Glutamatergic neuron (in vitro differentiated cells): ENCODE results near the gene SLC48A1. TPM values are rescaled to one million over a fixed set of nuclear protein-coding genes. Genes with fewer than 3 reads are reported as not detected.
A peak's percentile ranks its signal among the peaks of the same experiment; 100 is the strongest.

Experiments used
- DNase-seq: peaks from one replicate; pipeline ENCODE4 v3.0.0; 2022
- H3K27ac Mint-ChIP-seq: one replicate; pipeline ENCODE4 v1.8.0; 2020; ENCODE audit warnings: mild to moderate bottlenecking, mixed read lengths, inconsistent platforms; ENCODE audit not compliant: unreplicated experiment
- H3K27me3 Mint-ChIP-seq: one replicate; pipeline ENCODE4 v1.8.0; 2020; ENCODE audit warnings: mild to moderate bottlenecking, moderate library complexity, mixed read lengths, inconsistent platforms; ENCODE audit not compliant: unreplicated experiment
- H3K36me3 Mint-ChIP-seq: one replicate; pipeline ENCODE4 v1.8.0; 2020; ENCODE audit warnings: mild to moderate bottlenecking, mixed read lengths, inconsistent platforms; ENCODE audit not compliant: unreplicated experiment
- H3K4me1 Mint-ChIP-seq: one replicate; pipeline ENCODE4 v1.8.0; 2020; ENCODE audit warnings: mild to moderate bottlenecking, low read depth, mixed read lengths, inconsistent platforms; ENCODE audit not compliant: unreplicated experiment
- H3K4me3 Mint-ChIP-seq: one replicate; pipeline ENCODE4 v1.8.0; 2020; ENCODE audit warnings: mild to moderate bottlenecking, mixed read lengths, inconsistent platforms; ENCODE audit not compliant: unreplicated experiment
- H3K9me3 Mint-ChIP-seq: one replicate; pipeline ENCODE4 v1.8.0; 2020; ENCODE audit warnings: mild to moderate bottlenecking, moderate library complexity, mixed read lengths, inconsistent platforms; ENCODE audit not compliant: unreplicated experiment
- total RNA-seq: library from RNA; stranded (reverse); fragmentation: NEBNext Ultra II Directional; extraction: Animal tissue kit (Norgen Biotek cat#: 25700); gene quantifications from one replicate; pipeline ENCODE4 v1.2.1, GENCODE V29; 2021; ENCODE audit not compliant: unreplicated experiment
- TF ChIP-seq, protein P1 (sequence below): fragments of 200-600 bp; sonication (generic); IDR thresholded peaks from one replicate; pipeline ENCODE4 v1.5.0; 2021; ENCODE audit not compliant: partially characterized antibody, unreplicated experiment

The SLC48A1 gene
- total RNA-seq, 1 donor from 2014 or later: 15.7 TPM

DNA sequence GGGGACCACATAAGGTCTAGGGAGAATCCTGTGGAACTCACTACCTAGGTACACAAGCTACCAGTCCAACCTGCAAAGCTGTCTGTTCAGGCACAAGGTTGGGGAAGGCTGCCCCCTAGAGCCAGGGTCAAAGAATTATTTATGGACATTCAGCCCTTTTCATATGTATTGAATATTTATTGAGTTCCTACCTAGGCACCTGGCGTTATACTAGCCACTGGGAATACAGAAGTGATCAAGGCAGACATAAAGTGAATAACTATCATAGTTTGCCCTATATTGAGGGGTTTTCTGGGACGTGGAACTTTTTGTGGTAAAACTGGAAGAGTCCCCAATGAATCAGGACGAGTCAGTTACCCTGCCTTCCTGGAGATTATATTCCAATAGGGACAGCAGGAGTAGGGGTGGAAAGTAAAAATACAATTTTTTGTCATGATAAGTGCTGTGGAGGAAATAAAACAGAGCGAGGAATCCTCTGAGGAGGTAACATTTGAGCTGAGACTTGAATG lies 5.8 kb upstream of the SLC48A1 start:
- peaks cover 7% of the 10 kb centered on the region for H3K9me3 Mint-ChIP-seq
- H3K36me3 Mint-ChIP-seq: no peaks in the 10 kb centered on the region
- H3K4me3 Mint-ChIP-seq: no peak overlapping the region
- H3K4me1 Mint-ChIP-seq: peaks cover 14% of the 10 kb centered on the region
- TF ChIP-seq, protein P1, sequence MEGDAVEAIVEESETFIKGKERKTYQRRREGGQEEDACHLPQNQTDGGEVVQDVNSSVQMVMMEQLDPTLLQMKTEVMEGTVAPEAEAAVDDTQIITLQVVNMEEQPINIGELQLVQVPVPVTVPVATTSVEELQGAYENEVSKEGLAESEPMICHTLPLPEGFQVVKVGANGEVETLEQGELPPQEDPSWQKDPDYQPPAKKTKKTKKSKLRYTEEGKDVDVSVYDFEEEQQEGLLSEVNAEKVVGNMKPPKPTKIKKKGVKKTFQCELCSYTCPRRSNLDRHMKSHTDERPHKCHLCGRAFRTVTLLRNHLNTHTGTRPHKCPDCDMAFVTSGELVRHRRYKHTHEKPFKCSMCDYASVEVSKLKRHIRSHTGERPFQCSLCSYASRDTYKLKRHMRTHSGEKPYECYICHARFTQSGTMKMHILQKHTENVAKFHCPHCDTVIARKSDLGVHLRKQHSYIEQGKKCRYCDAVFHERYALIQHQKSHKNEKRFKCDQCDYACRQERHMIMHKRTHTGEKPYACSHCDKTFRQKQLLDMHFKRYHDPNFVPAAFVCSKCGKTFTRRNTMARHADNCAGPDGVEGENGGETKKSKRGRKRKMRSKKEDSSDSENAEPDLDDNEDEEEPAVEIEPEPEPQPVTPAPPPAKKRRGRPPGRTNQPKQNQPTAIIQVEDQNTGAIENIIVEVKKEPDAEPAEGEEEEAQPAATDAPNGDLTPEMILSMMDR: peak; percentile 49
- H3K27me3 Mint-ChIP-seq: peaks cover 9% of the 10 kb centered on the region
- peak; percentile 60 for DNase-seq
- no peak overlapping the region for H3K27ac Mint-ChIP-seq

DNA sequence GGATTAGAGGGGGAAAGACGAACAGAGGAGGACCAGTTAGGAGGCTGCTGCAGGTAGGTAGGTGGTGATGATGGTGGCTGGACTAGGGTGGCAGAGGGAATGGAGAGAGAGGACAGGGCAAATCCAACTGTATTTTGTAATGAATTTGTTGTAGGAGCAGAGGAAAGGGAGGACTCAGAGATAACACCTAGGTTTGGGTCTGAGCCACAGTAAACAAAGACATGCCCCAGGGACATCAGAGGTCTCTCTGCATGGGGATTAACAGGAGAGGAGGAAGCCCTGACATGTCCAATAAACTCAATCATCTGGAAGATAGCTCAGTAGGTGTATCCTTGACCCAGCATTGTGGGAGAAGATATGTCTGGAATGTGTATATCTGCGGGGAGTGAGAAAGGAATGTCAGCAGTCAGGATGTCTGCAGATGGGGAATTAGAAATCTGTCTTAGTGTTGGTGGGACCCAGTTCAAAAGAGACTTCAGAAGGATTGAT lies 4.7 kb upstream of the SLC48A1 start:
- Mint-ChIP-seq H3K27ac (no peak overlapping the region), H3K27me3 (peaks cover 10% of the 10 kb centered on the region), H3K4me1 (peaks cover 8% of the 10 kb centered on the region), H3K4me3 (no peak overlapping the region), H3K9me3 (peaks cover 9% of the 10 kb centered on the region), H3K36me3 (no peaks in the 10 kb centered on the region)
- TF ChIP-seq, protein P1: no peak
- no peak for DNase-seq

DNA sequence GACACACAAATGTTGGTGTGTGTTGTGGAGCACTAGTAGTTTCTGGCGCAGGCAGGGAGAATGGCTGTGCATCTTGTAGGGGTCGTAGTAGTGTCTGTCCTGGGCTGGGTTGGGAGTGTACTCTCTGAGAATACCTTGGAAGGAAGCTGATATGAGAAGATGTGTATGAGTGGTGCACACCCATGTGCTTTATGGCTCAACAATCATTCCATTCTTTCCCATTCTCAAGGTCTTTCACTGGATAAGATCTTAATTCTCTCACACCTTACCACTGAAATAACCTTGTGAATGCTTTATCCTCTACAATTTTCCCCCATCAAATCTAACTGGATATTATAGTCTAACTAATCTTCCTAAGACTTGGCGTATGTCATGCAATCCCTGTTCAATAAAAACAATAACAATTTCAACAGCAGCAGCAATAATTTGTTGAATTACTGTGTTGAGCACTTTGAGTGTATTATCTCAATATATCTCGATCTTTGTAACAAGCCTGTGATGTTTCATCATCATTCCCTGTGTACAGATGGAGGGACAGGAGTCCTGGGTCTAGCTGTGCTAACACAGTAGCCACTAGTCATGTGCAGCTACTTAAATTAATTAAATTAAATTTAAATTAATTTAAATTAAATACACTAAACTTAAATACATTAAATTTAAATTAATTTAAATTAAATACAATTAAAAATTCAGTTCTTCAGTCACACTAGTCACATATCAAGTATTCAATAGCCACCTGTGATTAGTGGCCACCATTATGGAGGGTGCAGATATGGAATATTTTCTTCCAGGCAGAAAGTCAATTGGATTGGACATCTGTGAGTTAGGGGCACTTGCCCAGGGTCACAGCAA lies 3.6 kb upstream of the SLC48A1 start:
- Mint-ChIP-seq H3K36me3 (no peaks in the 10 kb centered on the region), H3K27me3 (peaks cover 10% of the 10 kb centered on the region), H3K4me1 (peaks cover 3% of the 10 kb centered on the region), H3K27ac (no peak overlapping the region), H3K9me3 (peaks cover 13% of the 10 kb centered on the region), H3K4me3 (no peak overlapping the region)
- no peak for DNase-seq
- TF ChIP-seq, protein P1: no peak

DNA sequence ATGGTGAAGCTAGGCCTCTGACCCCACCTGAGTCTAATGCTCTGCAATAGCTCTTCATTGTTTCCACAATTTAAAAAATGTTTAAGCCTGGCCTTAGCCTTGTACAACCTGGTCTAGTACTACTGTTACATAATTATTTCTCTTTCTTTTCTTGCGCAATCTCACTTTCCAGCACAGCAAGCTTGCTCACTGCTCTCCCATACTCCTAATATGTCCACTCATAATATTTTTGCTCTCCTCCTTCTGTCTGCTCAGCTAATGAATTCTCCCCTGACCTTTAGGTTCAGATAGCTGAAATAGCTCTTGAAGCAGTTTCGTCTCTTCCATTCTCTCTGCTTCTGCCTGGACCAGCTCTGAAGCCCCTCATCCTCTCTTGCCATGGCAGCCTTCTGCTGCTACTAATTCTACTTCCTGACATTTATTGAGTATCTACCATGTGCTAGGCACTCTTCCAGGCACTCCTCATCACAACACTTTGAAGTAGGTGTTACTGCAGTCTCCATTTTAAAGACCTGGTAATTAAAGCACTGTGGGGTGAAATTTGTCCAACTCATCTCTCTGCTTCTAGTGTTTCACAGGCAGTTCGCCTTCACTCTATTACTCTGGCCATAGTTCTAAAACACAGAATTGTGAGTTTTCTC lies 2.8 kb upstream of the SLC48A1 start:
- Mint-ChIP-seq H3K36me3 (no peaks in the 10 kb centered on the region), H3K27ac (no peak overlapping the region), H3K4me3 (no peak overlapping the region), H3K27me3 (peaks cover 10% of the 10 kb centered on the region), H3K4me1 (peaks cover 3% of the 10 kb centered on the region), H3K9me3 (peaks cover 13% of the 10 kb centered on the region)
- TF ChIP-seq, protein P1: no peak
- DNase-seq: no peak
